ENCODE data around the gene FOSL1.

DNA sequence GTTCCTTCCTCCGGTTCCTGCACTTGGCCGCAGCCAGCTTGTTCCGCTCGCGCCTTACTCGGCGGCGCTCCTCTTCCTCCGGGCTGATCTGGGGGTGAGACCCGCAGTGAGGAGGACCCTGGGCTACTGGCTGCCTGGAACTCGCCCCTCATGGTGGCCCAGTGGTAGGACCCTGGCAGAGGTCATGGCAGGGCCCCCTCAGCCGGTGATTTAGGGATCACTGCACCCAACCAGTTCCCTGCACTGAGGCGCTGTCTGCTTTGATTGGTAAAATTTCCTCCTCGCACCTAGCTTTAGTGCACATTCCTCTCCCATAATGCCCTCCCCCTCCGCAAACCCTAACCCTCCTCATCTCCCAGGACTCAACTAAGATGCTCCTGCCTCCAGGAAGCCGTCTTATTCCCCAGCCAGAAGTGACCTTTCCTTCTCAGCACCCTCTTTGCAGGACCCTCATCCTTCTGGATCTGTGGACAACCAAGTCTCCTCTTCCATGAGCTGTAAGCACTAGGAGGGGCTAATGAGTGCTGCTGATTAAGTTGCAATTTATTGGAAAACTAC is 6.1 kb downstream of the FOSL1 start:
- TF ChIP-seq, protein P1, sequence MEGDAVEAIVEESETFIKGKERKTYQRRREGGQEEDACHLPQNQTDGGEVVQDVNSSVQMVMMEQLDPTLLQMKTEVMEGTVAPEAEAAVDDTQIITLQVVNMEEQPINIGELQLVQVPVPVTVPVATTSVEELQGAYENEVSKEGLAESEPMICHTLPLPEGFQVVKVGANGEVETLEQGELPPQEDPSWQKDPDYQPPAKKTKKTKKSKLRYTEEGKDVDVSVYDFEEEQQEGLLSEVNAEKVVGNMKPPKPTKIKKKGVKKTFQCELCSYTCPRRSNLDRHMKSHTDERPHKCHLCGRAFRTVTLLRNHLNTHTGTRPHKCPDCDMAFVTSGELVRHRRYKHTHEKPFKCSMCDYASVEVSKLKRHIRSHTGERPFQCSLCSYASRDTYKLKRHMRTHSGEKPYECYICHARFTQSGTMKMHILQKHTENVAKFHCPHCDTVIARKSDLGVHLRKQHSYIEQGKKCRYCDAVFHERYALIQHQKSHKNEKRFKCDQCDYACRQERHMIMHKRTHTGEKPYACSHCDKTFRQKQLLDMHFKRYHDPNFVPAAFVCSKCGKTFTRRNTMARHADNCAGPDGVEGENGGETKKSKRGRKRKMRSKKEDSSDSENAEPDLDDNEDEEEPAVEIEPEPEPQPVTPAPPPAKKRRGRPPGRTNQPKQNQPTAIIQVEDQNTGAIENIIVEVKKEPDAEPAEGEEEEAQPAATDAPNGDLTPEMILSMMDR (IDR thresholded peaks at IDR 0.05; ENCODE audit: low read depth, low read length) = no peak
- TF ChIP-seq POLR2A (IDR thresholded peaks at IDR 0.05; ENCODE audit: extremely low read depth, insufficient read length) (no peak), MYC (IDR thresholded peaks at IDR 0.05; ENCODE audit: low read depth, low read length) (no peak)
- TF ChIP-seq, protein P2, sequence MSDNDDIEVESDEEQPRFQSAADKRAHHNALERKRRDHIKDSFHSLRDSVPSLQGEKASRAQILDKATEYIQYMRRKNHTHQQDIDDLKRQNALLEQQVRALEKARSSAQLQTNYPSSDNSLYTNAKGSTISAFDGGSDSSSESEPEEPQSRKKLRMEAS (IDR thresholded peaks at IDR 0.05; ENCODE audit: low read depth, low read length) = no peak
